ENCODE results near the gene VWA2. TPM values are rescaled to one million over a fixed set of nuclear protein-coding genes. Genes with fewer than 3 reads are reported as not detected.

Gene VWA2
- total and polyA plus RNA-seq, 2 of the 4 experiments (the other 2 are of a cell fraction), result not detected

GRCh38 chr10:114252883-114253282, 13.8 kb downstream of the VWA2 start:
- no peak overlapping the region for H3K4me3 ChIP-seq (ENCODE audit: insufficient read depth, low read depth, low read length)
- H4K20me1 ChIP-seq (ENCODE audit: insufficient read depth, low read length), result no peaks in the 10 kb centered on the region
- no peak overlapping the region for H3K27ac ChIP-seq (ENCODE audit: insufficient read depth, low read length)
- H3K18ac ChIP-seq (ENCODE audit: low read depth, low read length), result no peak overlapping the region
- BruUV-seq (replicated peaks), result no TSS peak
- intact Hi-C loops (cut with micrococcal nuclease), result no loop called here
- in situ Hi-C loops (cut with MboI; ENCODE audit: low sequenced_read_pairs), result no loop called here
- H3K14ac ChIP-seq (replicated peaks; ENCODE audit: low read depth, low read length), result no peak overlapping the region
- H3K4me2 ChIP-seq (ENCODE audit: low read depth, low read length), result no peak overlapping the region
- ChIA-PET CTCF (no interaction called here), POLR2A (ENCODE audit: unreplicated experiment) (no interaction called here)
- H3K9me3 ChIP-seq (ENCODE audit: control insufficient read depth, insufficient read depth, low read length), result no peaks in the 10 kb centered on the region
- H2AFZ ChIP-seq (replicated peaks; ENCODE audit: low read length, poor library complexity), result no peak overlapping the region
- no peaks in the 10 kb centered on the region for H3K36me3 ChIP-seq (ENCODE audit: control insufficient read depth, insufficient read depth, low read length)
- DNase-seq (no peak), ATAC-seq (ENCODE audit: low read depth) (no peak)
- no peaks in the 10 kb centered on the region for H3K9me1 ChIP-seq (ENCODE audit: insufficient read depth, low read length)
- no peak overlapping the region for H2AK9ac ChIP-seq (replicated peaks; ENCODE audit: low read depth, low read length, poor library complexity)
- TF ChIP-seq RCOR1 (IDR thresholded peaks at IDR 0.05; ENCODE audit: insufficient replicate concordance, low read length) (no peak), NFE2L2 (IDR thresholded peaks at IDR 0.05; ENCODE audit: low read depth, low read length) (no peak)
- H3K4me1 ChIP-seq (ENCODE audit: control insufficient read depth, insufficient read depth, low read length), result no peaks in the 10 kb centered on the region
- no peak overlapping the region for H3K23ac ChIP-seq (ENCODE audit: low read depth, low read length)
- H4K91ac ChIP-seq (ENCODE audit: insufficient read depth, low read depth, low read length), result no peak overlapping the region
- H2BK20ac ChIP-seq (ENCODE audit: low read depth, low read length), result no peak overlapping the region
- H2AK5ac ChIP-seq (ENCODE audit: low read depth, low read length), result no peak overlapping the region
- no peak overlapping the region for H3K56ac ChIP-seq (ENCODE audit: extremely low read depth, insufficient read depth, low read length)
- no peak overlapping the region for H2BK5ac ChIP-seq (ENCODE audit: low read depth, low read length, poor library complexity, severe bottlenecking)
- no CpG with 5 or more reads among the region's 7 CpGs for WGBS, 2 experiments (ENCODE audit: extremely low coverage in 2 of 2, insufficient read length in 1 of 2)
- peaks cover 17% of the 10 kb centered on the region for H3K27me3 ChIP-seq (ENCODE audit: control insufficient read depth, insufficient read depth, low read length)
- H3K79me1 ChIP-seq (ENCODE audit: low read depth in 1 of 2, low read length in 2 of 2), result no peaks in the 10 kb centered on the region
- no peak overlapping the region for H3K9ac ChIP-seq (ENCODE audit: low read depth, low read length)
- no peak overlapping the region for H3K4ac ChIP-seq (ENCODE audit: low read depth, low read length)
- H2BK120ac ChIP-seq (ENCODE audit: low read depth, low read length), result no peak overlapping the region
- H4K5ac ChIP-seq (ENCODE audit: low read depth, low read length), result no peak overlapping the region
- no peak overlapping the region for H2BK15ac ChIP-seq (ENCODE audit: low read depth, low read length)
- dilution Hi-C loops (cut with HindIII; ENCODE audit: low sequenced_read_pairs, unreplicated experiment), result no loop called here
- H4K8ac ChIP-seq (ENCODE audit: low read depth in 2 of 2, low read length in 2 of 2), result no peak overlapping the region
